Keratinocyte (primary cell): ENCODE data around the gene LRRC8D.

Experiments used
- EZH2 ChIP-seq: IDR thresholded peaks from one replicate; pipeline ENCODE4 v1.6.1; 2012; ENCODE audit warnings: inconsistent platforms, mild to moderate bottlenecking, low read length, moderate library complexity
- TF ChIP-seq, protein P1 (sequence below), 3 experiments: IDR thresholded peaks in 1 of 3; conservative IDR thresholded peaks in 1 of 3; optimal IDR thresholded peaks in 1 of 3; 2 replicates in 2 of 3; 3 replicates in 1 of 3; pipeline versions ENCODE3 to v1.5.1; 2011; ENCODE audit warnings: low read length in 3 of 3, mild to moderate bottlenecking in 3 of 3, moderate library complexity in 2 of 3, control low read depth in 1 of 3, inconsistent platforms in 1 of 3; ENCODE audit not compliant: insufficient read depth in 2 of 3; ENCODE audit errors: extremely low read depth in 1 of 3

- TF ChIP-seq, protein P1, sequence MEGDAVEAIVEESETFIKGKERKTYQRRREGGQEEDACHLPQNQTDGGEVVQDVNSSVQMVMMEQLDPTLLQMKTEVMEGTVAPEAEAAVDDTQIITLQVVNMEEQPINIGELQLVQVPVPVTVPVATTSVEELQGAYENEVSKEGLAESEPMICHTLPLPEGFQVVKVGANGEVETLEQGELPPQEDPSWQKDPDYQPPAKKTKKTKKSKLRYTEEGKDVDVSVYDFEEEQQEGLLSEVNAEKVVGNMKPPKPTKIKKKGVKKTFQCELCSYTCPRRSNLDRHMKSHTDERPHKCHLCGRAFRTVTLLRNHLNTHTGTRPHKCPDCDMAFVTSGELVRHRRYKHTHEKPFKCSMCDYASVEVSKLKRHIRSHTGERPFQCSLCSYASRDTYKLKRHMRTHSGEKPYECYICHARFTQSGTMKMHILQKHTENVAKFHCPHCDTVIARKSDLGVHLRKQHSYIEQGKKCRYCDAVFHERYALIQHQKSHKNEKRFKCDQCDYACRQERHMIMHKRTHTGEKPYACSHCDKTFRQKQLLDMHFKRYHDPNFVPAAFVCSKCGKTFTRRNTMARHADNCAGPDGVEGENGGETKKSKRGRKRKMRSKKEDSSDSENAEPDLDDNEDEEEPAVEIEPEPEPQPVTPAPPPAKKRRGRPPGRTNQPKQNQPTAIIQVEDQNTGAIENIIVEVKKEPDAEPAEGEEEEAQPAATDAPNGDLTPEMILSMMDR (optimal IDR thresholded peaks at IDR 0.05 in 1 of 3, IDR thresholded peaks at IDR 0.05 in 1 of 3, conservative IDR thresholded peaks at IDR 0.05 in 1 of 3; ENCODE audit: extremely low read depth in 1 of 3, insufficient read depth in 2 of 3, low read length in 3 of 3), result no peak
- no peak for TF ChIP-seq EZH2
Measured at GRCh38 chr1:89901957-89902669, 81.3 kb downstream of the LRRC8D start.
